GM19324 (cell line): ENCODE results near the gene PTCD3.

Experiments
- ATAC-seq: cut with Tn5 transposase; IDR thresholded peaks from one replicate; pipeline ENCODE4 v1.9.1; 2021; ENCODE audit warnings: mild to moderate bottlenecking, moderate library complexity; ENCODE audit not compliant: unreplicated experiment, low FRiP score

The PTCD3 gene

GRCh38 chr2:86140969-86141392 is 34.9 kb downstream of the PTCD3 start:
- ATAC-seq: no peak

DNA sequence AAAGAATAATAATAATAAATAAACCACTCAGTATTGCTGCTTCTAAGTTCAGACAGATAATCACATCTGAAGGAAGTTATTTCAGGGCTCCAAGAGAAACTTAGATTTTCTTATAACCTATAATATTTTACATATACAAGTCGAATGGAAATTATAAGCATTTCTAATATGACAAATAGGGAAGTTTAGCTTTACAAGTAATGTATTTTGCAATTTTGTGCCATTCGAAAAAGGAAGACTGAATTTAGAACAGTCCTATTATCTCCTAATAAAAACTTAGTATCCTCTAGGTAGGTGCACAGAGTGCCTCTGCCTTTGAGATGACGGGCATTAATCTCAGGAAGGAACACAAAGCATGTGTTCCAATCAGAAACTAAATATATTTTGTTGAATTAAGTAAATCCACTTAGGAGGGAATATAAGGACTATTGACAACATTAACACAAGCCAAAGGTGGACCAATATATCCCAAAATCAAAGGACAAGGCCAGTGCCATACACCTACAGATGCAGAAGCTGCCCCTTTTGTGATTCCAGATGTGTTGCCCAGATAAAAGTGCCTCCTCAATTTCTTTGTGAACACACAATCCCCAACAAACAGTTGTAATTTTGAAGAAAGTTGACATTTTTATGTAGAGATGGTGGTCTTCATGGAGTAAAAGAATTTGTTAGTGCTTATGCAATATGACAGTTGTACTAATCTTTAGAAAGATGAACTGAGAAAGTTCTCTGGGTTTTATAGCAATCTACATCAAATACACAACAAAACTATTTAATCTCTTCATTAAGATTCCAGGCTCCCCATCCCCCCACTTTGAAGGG is 36.6 kb downstream of the PTCD3 start:
- ATAC-seq: no peak

DNA sequence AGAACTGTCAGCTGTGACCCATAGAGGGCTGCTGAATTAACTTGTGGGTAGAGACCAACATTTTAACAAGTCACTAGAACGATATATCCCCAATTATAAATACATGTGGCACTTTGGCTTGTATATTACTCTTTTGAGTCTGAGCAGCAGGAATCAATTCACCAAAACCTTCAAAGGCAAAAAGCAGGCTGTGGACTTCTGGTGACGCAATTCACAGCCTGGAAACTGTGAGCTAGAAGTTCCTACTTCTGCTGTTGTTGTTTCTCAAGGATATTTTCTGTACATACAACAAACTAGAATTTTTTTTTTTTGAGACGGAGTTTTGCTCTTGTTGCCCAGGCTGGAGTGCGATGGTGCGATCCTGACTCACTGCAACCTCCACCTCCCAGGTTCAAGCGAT is 37.3 kb downstream of the PTCD3 start:
- no peak for ATAC-seq

DNA sequence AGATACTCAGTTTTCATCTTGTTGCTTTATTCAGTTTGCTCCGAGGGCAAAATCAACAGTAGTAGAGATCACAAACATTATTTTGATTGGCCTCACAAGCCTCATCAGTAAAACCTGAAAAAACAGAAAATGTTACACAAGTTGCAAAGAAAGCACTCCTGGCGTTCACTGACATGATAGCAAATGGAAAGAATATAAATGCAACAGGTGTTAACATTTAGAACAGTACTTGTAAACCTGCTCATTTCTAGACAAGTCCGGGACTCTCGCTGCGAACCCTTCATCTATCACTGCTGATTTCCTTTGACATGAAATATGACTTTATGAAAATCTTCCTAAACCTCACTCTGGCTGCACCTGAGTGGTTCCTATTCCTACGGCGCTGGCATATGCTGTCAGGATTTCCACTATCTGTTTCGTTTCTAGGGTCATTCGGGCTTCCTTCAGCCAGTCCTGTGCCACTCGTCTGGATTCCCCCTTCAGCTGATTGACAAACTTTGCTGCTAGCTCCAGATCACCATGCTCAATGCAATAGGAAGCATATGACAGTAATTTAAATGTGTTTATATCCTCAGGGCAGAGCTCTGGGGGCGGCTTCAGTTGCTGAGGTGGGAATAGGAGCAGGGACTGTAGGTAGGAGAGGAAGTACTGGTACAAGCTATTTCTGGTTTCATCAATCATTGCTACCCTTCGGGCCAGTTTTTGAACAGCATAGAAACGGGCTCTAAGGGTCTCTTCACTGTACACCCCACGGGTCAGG is 38.1 kb downstream of the PTCD3 start:
- no peak for ATAC-seq

- no peak for ATAC-seq
These were observed 41.8 kb downstream of the PTCD3 start for GRCh38 chr2:86147793-86148192.

DNA sequence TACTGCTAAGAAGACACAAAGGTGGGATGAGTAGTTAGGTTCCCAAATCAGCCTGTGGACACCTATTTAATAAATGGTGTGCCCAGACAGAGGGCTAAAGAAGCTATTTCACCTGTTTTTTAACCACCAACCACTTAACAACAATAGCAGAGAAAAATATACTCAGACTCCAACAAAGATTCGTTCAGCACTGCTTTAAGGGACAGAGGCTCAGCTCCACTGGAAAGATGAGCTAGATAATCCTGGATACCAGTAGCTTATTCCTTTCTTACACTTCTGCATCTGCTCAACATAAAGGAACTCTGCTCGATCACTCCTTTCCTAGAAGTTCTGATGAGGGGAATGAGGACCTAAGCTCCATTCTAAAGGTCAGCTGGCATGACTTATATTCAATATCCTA is 44.5 kb downstream of the PTCD3 start:
- no peak for ATAC-seq

DNA sequence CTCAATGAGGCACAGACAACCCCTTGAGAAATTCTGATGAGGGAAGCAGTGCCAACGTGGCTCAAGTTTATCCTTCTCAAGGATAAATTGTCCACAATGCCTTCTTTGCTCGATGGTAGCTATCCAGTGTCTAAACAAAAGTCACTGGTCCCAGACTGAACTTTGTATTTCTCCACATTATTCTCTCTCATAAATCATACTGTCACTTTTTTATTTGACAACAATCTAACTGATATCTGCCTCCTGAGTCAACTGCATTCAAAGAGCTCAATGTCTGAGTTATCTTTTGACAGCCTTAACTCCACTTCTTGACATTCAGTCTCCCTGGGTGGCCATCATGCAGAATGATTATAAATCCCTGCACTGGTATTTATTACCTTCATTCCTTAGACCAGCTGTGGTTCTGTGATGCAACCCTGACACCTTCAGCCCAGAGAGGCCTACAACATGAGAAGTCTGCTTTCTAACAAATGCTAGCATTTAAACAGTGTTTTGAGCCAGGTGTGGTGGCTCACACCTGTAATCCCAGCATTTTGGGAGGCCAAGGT is 51.0 kb downstream of the PTCD3 start:
- ATAC-seq: no peak

- ATAC-seq: no peak
These were observed 52.3 kb downstream of the PTCD3 start for GRCh38 chr2:86158286-86158685.

GRCh38 chr2:86160156-86160952 is 54.3 kb downstream of the PTCD3 start:
- ATAC-seq: no peak

- no peak for ATAC-seq
These were observed 64.4 kb downstream of the PTCD3 start for GRCh38 chr2:86170449-86170848.

DNA sequence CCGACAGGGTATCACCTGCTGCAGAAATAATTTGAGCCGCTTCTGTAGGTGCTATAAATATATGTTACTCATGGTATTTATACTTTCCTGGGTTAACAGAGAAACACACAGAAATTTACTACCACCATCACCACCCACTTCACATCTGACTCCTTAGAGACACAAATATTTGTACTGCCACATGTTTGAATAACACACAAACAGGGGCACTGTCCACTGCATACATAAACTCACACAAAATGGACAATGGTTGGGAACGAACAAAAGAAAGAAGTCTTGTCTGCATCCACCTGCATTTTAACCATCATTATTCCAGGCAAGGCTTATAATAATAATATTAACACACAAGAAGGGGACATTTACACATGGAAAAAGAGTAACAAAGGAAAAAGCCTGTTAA is 65.3 kb downstream of the PTCD3 start:
- ATAC-seq: no peak

GRCh38 chr2:86172610-86173009 is 66.6 kb downstream of the PTCD3 start:
- ATAC-seq: no peak

DNA sequence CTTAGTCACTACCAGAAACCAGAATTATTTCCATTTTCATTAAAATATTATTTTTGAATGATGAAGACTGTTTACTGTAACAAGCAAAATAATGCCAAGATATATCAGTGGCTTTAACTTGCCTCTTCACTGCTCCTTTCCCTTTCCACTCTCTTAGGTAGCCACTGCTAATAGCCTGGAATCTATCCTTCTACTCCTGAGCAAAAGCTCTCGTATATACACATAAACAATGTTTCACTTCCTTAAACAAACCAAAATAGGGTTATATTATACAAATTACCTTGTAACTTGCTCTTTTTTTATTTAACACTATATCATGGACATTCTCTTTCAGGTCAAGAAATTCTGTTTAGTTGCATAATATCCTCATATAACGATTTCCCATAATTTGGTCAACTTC is 68.4 kb downstream of the PTCD3 start:
- ATAC-seq: no peak

DNA sequence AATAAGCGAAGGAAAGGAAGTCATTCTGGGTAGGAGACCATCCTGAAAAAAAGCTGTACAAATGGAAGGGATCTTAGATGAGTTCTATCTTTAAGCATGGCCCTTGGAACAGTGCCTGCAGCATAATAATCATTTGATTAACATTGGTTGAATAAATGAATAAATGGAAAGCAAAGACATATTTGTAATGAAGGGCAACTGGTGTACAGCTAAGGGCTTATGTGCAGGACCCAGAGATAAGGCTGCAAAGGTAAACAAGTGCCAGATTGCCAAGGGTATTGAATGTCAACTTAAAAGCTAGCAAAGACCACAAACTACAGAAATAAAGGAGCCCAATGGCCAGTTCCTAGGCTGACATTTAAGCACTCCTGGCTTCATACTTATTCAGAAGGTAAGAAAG is 69.8 kb downstream of the PTCD3 start:
- no peak for ATAC-seq

GRCh38 chr2:86176597-86176996 is 70.6 kb downstream of the PTCD3 start:
- no peak for ATAC-seq

GRCh38 chr2:86185517-86186212 is 79.6 kb downstream of the PTCD3 start:
- ATAC-seq: no peak

- no peak for ATAC-seq
These were observed 80.4 kb downstream of the PTCD3 start for GRCh38 chr2:86186431-86186830.

DNA sequence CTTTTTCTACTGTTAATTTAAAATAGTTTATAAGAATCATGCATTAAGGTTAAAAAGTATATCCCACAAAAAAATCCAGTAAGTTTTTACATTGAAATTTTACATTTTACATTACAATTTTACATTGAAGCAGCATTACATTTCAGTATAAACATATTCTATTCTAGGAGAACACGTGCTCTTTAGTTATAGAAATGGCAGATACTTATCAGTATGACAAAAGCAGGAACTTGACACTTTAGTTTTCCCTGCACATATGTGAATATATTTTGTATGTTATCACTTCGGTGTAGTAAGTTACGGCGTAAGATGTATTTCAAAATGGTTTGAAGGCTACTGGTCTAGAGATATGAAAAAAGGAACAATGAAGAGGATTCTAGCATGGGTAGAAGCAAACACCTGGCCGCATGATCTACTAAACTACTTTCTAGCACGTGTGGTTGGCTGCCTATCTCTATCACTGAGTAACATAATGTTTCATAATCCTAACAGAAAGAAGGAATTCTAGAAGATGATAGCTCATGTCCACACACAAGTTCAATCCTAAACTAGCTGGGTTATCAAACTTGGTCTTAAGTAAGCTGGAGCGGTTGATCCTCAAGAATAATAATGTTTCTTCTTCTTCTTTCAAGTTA is 83.9 kb downstream of the PTCD3 start:
- no peak for ATAC-seq
